22Rv1 (cell line): Measurements from ENCODE around the gene ECE1.

Experiments used
- CTCF ChIP-seq: fragments of 450-650 bp; IDR thresholded peaks from 2 replicates; pipeline ENCODE4 v1.5.1; 2017; ENCODE audit warnings: mild to moderate bottlenecking
- ZFX ChIP-seq: fragments of 450-650 bp; IDR thresholded peaks from 2 replicates; pipeline ENCODE4 v1.6.1; 2017; ENCODE audit warnings: antibody characterized with exemption, borderline replicate concordance

GRCh38 chr1:21229246-21230000 is 60.8 kb downstream of the ECE1 start:
- TF ChIP-seq CTCF (no peak), ZFX (no peak)
